Glutamatergic neuron (in vitro differentiated cells): ENCODE results near the gene ZMYM2. TPM values are rescaled to one million over a fixed set of nuclear protein-coding genes. Genes with fewer than 3 reads are reported as not detected.

Experiments used
- DNase-seq: peaks from one replicate; pipeline ENCODE4 v3.0.0; 2022
- H3K27ac Mint-ChIP-seq: one replicate; pipeline ENCODE4 v1.8.0; 2020; ENCODE audit warnings: mild to moderate bottlenecking, mixed read lengths, inconsistent platforms; ENCODE audit not compliant: unreplicated experiment
- H3K27me3 Mint-ChIP-seq: one replicate; pipeline ENCODE4 v1.8.0; 2020; ENCODE audit warnings: mild to moderate bottlenecking, moderate library complexity, mixed read lengths, inconsistent platforms; ENCODE audit not compliant: unreplicated experiment
- H3K36me3 Mint-ChIP-seq: one replicate; pipeline ENCODE4 v1.8.0; 2020; ENCODE audit warnings: mild to moderate bottlenecking, mixed read lengths, inconsistent platforms; ENCODE audit not compliant: unreplicated experiment
- H3K4me1 Mint-ChIP-seq: one replicate; pipeline ENCODE4 v1.8.0; 2020; ENCODE audit warnings: mild to moderate bottlenecking, low read depth, mixed read lengths, inconsistent platforms; ENCODE audit not compliant: unreplicated experiment
- H3K4me3 Mint-ChIP-seq: one replicate; pipeline ENCODE4 v1.8.0; 2020; ENCODE audit warnings: mild to moderate bottlenecking, mixed read lengths, inconsistent platforms; ENCODE audit not compliant: unreplicated experiment
- H3K9me3 Mint-ChIP-seq: one replicate; pipeline ENCODE4 v1.8.0; 2020; ENCODE audit warnings: mild to moderate bottlenecking, moderate library complexity, mixed read lengths, inconsistent platforms; ENCODE audit not compliant: unreplicated experiment
- total RNA-seq: library from RNA; stranded (reverse); fragmentation: NEBNext Ultra II Directional; extraction: Animal tissue kit (Norgen Biotek cat#: 25700); gene quantifications from one replicate; pipeline ENCODE4 v1.2.1, GENCODE V29; 2021; ENCODE audit not compliant: unreplicated experiment
- TF ChIP-seq, protein P1 (sequence below): fragments of 200-600 bp; sonication (generic); IDR thresholded peaks from one replicate; pipeline ENCODE4 v1.5.0; 2021; ENCODE audit not compliant: partially characterized antibody, unreplicated experiment

The ZMYM2 gene
- total RNA-seq, 1 donor from 2014 or later = 215 TPM

- H3K27ac Mint-ChIP-seq = no peak overlapping the region
- H3K36me3 Mint-ChIP-seq = peaks cover 4% of the 10 kb centered on the region
- peaks cover 10% of the 10 kb centered on the region for H3K9me3 Mint-ChIP-seq
- TF ChIP-seq, protein P1, sequence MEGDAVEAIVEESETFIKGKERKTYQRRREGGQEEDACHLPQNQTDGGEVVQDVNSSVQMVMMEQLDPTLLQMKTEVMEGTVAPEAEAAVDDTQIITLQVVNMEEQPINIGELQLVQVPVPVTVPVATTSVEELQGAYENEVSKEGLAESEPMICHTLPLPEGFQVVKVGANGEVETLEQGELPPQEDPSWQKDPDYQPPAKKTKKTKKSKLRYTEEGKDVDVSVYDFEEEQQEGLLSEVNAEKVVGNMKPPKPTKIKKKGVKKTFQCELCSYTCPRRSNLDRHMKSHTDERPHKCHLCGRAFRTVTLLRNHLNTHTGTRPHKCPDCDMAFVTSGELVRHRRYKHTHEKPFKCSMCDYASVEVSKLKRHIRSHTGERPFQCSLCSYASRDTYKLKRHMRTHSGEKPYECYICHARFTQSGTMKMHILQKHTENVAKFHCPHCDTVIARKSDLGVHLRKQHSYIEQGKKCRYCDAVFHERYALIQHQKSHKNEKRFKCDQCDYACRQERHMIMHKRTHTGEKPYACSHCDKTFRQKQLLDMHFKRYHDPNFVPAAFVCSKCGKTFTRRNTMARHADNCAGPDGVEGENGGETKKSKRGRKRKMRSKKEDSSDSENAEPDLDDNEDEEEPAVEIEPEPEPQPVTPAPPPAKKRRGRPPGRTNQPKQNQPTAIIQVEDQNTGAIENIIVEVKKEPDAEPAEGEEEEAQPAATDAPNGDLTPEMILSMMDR = no peak
- H3K27me3 Mint-ChIP-seq = peaks cover 4% of the 10 kb centered on the region
- no peak overlapping the region for H3K4me3 Mint-ChIP-seq
- no peak for DNase-seq
- peaks cover 18% of the 10 kb centered on the region for H3K4me1 Mint-ChIP-seq
Measured at GRCh38 chr13:20105161-20105689, 146.7 kb downstream of the ZMYM2 start.

DNA sequence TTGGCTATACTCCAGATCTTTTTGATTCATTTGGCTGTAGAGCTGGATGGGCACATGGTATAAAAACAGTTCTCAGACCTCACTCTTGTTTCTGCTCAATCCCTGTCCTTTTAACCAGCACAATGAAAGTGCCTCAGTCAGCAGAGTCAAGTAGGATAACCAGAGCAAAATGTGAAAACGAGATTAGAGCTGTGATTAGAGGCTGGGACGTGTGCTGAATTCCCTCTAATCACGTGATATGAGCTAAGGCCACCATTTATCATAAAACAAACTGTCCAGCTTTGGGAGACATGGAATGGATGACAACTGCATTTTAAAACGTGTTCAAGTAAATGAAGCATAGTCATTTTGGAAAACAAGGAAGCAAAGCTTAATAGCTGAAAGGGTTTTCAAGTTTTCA, 148.2 kb downstream of the ZMYM2 start:
- no peaks in the 10 kb centered on the region for H3K27me3 Mint-ChIP-seq
- DNase-seq = no peak
- peaks cover 7% of the 10 kb centered on the region for H3K9me3 Mint-ChIP-seq
- H3K27ac Mint-ChIP-seq = no peak overlapping the region
- H3K4me1 Mint-ChIP-seq = peaks cover 13% of the 10 kb centered on the region
- no peak overlapping the region for H3K4me3 Mint-ChIP-seq
- H3K36me3 Mint-ChIP-seq = peaks cover 4% of the 10 kb centered on the region
- TF ChIP-seq, protein P1 = no peak

GRCh38 chr13:20109037-20109436, 150.5 kb downstream of the ZMYM2 start:
- peaks cover 4% of the 10 kb centered on the region for H3K36me3 Mint-ChIP-seq
- no peak overlapping the region for H3K4me3 Mint-ChIP-seq
- peaks cover 3% of the 10 kb centered on the region for H3K9me3 Mint-ChIP-seq
- H3K27ac Mint-ChIP-seq = no peak overlapping the region
- H3K4me1 Mint-ChIP-seq = peaks cover 2% of the 10 kb centered on the region
- no peaks in the 10 kb centered on the region for H3K27me3 Mint-ChIP-seq
- DNase-seq = no peak
- TF ChIP-seq, protein P1 = no peak

- TF ChIP-seq, protein P1 = no peak
- no peaks in the 10 kb centered on the region for H3K27me3 Mint-ChIP-seq
- H3K36me3 Mint-ChIP-seq = no peaks in the 10 kb centered on the region
- no peaks in the 10 kb centered on the region for H3K9me3 Mint-ChIP-seq
- H3K27ac Mint-ChIP-seq = no peak overlapping the region
- no peaks in the 10 kb centered on the region for H3K4me1 Mint-ChIP-seq
- no peak for DNase-seq
- H3K4me3 Mint-ChIP-seq = no peak overlapping the region
Measured at GRCh38 chr13:20114066-20114610, 155.6 kb downstream of the ZMYM2 start.

DNA sequence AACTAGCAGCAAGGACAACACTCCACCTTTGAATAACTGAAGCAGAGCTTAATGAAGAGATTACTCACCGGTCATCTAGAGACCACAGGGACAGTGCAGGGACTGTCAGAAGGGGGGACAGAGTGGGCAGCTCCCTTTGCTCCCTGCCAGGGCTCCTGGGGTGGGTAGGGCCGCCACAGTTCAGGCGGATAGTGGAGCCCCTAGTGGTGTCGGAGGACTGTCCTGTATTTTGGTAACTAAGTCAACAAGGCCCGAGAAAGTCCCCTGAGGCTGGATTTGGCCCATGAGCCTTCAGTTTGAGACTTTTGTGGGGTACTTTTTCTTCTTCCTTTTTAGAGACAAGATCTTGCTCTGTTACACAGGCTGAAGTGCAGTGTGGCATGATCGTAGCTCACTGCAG, 157.7 kb downstream of the ZMYM2 start:
- H3K36me3 Mint-ChIP-seq = no peaks in the 10 kb centered on the region
- H3K27ac Mint-ChIP-seq = no peak overlapping the region
- DNase-seq = no peak
- no peaks in the 10 kb centered on the region for H3K27me3 Mint-ChIP-seq
- TF ChIP-seq, protein P1 = no peak
- peaks cover 2% of the 10 kb centered on the region for H3K9me3 Mint-ChIP-seq
- no peak overlapping the region for H3K4me3 Mint-ChIP-seq
- H3K4me1 Mint-ChIP-seq = no peaks in the 10 kb centered on the region
